ENCODE measurements around the gene KRT85. TPM values are rescaled to one million over a fixed set of nuclear protein-coding genes. Genes with fewer than 3 reads are reported as not detected.
"Not testable (repeated sequence)": the region's sequence is repeated elsewhere in the genome, so short reads cannot be mapped to it uniquely, and the experiment has no call there.

KRT85 gene
- total and polyA plus RNA-seq, 2 donors (not counting 3 experiments of a cell fraction or from before 2014, with no cell fraction given) = not detected

GRCh38 chr12:52346593-52346992 lies 20.7 kb downstream of the KRT85 start:
- Histone ChIP-seq H3K36me3 (ENCODE audit: control insufficient read depth in 2 of 2, extremely low read depth in 1 of 2, insufficient read depth in 2 of 2, low read length in 2 of 2) (no peaks in the 10 kb centered on the region), H3K79me2 (ENCODE audit: control insufficient read depth, insufficient read depth, low read length) (no peaks in the 10 kb centered on the region), H3K9ac (replicated peaks; ENCODE audit: extremely low read depth, insufficient read depth, low read length) (no peak overlapping the region), H3K9me1 (replicated peaks; ENCODE audit: control insufficient read depth, extremely low read depth, insufficient read depth, low read length) (no peaks in the 10 kb centered on the region), H2AFZ (ENCODE audit: low read depth, low read length) (no peak overlapping the region), H3K4me1 (ENCODE audit: control insufficient read depth, extremely low read depth, insufficient read depth, low read length) (no peaks in the 10 kb centered on the region), H4K20me1 (replicated peaks; ENCODE audit: control insufficient read depth, extremely low read depth, insufficient read depth, low read length) (no peaks in the 10 kb centered on the region), H3K4me2 (ENCODE audit: insufficient read depth, low read length) (no peak overlapping the region), H3K27me3 (ENCODE audit: control insufficient read depth in 2 of 2, insufficient read depth in 2 of 2, low read length in 2 of 2) (peaks cover 7 to 11% of the 10 kb centered on the region in 2 experiments), H3K9me3 (replicated peaks; ENCODE audit: control insufficient read depth, insufficient read depth, low read length) (no peaks in the 10 kb centered on the region), H3K27ac (ENCODE audit: insufficient read depth, low read depth, low read length) (no peak overlapping the region), H3K4me3 (replicated peaks in 1 of 3; ENCODE audit: insufficient read depth in 1 of 3, low read depth in 1 of 3, low read length in 3 of 3) (no peak overlapping the region)
- ChIA-PET CTCF (interaction anchor here (0.5 kb wide), 1 partner anchor 459 kb away, joined by 3 read pairs; no protein-coding TSS in a partner anchor), POLR2A (no interaction called here)
- intact Hi-C loops (cut with micrococcal nuclease) (no loop called here), dilution Hi-C loops (cut with MboI; ENCODE audit: extremely low pct_ligation_motif_present, low sequenced_read_pairs) (no loop called here)
- no TSS peak for BruUV-seq (replicated peaks)
- TF ChIP-seq EZH2 (IDR thresholded peaks at IDR 0.05; ENCODE audit: borderline replicate concordance, low read depth, low read length, severe bottlenecking) (no peak), GATA2 (IDR thresholded peaks at IDR 0.05; ENCODE audit: insufficient read depth, insufficient read length, low read depth, low read length) (no peak), JUN (IDR thresholded peaks at IDR 0.05; ENCODE audit: borderline replicate concordance, insufficient read depth, insufficient read length, low read depth) (no peak), POLR2A (IDR thresholded peaks at IDR 0.05; ENCODE audit: low read depth, low read length) (no peak), MYC (IDR thresholded peaks at IDR 0.05; ENCODE audit: low read depth, low read length) (no peak), FOS (IDR thresholded peaks at IDR 0.05; ENCODE audit: borderline replicate concordance, insufficient read depth, low read length) (no peak), POLR2AphosphoS5 (IDR thresholded peaks at IDR 0.05; ENCODE audit: insufficient read depth, low read depth, low read length) (no peak)
- TF ChIP-seq, protein P1, sequence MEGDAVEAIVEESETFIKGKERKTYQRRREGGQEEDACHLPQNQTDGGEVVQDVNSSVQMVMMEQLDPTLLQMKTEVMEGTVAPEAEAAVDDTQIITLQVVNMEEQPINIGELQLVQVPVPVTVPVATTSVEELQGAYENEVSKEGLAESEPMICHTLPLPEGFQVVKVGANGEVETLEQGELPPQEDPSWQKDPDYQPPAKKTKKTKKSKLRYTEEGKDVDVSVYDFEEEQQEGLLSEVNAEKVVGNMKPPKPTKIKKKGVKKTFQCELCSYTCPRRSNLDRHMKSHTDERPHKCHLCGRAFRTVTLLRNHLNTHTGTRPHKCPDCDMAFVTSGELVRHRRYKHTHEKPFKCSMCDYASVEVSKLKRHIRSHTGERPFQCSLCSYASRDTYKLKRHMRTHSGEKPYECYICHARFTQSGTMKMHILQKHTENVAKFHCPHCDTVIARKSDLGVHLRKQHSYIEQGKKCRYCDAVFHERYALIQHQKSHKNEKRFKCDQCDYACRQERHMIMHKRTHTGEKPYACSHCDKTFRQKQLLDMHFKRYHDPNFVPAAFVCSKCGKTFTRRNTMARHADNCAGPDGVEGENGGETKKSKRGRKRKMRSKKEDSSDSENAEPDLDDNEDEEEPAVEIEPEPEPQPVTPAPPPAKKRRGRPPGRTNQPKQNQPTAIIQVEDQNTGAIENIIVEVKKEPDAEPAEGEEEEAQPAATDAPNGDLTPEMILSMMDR (IDR thresholded peaks at IDR 0.05; ENCODE audit: extremely low read depth in 1 of 2, insufficient read depth in 1 of 2, low read depth in 1 of 2, low read length in 2 of 2) = no peak
- TF ChIP-seq, protein P2, sequence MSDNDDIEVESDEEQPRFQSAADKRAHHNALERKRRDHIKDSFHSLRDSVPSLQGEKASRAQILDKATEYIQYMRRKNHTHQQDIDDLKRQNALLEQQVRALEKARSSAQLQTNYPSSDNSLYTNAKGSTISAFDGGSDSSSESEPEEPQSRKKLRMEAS (IDR thresholded peaks at IDR 0.05; ENCODE audit: insufficient read depth, insufficient read length) = no peak
- no peak for DNase-seq (ENCODE audit: low read depth, low spot score)
- no peak for FAIRE-seq

DNA sequence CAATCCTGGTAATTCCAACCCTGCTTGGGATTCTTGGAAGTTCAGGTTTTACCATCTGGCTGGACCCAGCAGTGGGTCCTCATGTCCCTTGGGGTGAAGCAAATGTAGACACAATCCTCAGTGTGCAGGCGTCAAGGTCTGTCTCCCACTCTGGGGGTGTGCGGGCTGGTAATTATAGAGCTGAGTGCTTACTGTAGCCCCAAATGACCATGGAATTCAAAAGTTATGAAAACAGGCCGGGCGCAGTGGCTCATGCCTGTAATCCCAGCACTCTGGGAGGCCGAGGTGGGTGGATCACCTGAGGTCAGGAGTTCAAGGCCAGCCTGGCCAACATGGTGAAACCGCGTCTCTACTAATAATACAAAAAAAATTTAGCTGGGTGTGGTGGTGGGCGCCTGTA lies 22.2 kb downstream of the KRT85 start:
- H3K4me1 ChIP-seq (ENCODE audit: control insufficient read depth, extremely low read depth, insufficient read depth, low read length); H3K79me2 ChIP-seq (ENCODE audit: control insufficient read depth, insufficient read depth, low read length); dilution Hi-C loops (cut with MboI; ENCODE audit: extremely low pct_ligation_motif_present, low sequenced_read_pairs); H2AFZ ChIP-seq (ENCODE audit: low read depth, low read length); H3K4me2 ChIP-seq (ENCODE audit: insufficient read depth, low read length); H3K9me3 ChIP-seq (replicated peaks; ENCODE audit: control insufficient read depth, insufficient read depth, low read length); H3K9ac ChIP-seq (replicated peaks; ENCODE audit: extremely low read depth, insufficient read depth, low read length); H4K20me1 ChIP-seq (replicated peaks; ENCODE audit: control insufficient read depth, extremely low read depth, insufficient read depth, low read length); H3K27ac ChIP-seq (ENCODE audit: insufficient read depth, low read depth, low read length); H3K36me3 ChIP-seq (ENCODE audit: control insufficient read depth in 2 of 2, extremely low read depth in 1 of 2, insufficient read depth in 2 of 2, low read length in 2 of 2); H3K4me3 ChIP-seq (replicated peaks in 1 of 3; ENCODE audit: insufficient read depth in 1 of 3, low read depth in 1 of 3, low read length in 3 of 3); DNase-seq (ENCODE audit: low read depth, low spot score); H3K9me1 ChIP-seq (replicated peaks; ENCODE audit: control insufficient read depth, extremely low read depth, insufficient read depth, low read length); BruUV-seq (replicated peaks); POLR2A ChIA-PET; intact Hi-C loops (cut with micrococcal nuclease); FAIRE-seq: not testable (repeated sequence)
- CTCF ChIA-PET = interaction anchor here (1.0 to 1.2 kb wide), 2 partner anchors 10 to 17 kb away, joined by 3 to 4 read pairs; no protein-coding TSS in a partner anchor
- peaks cover 7 to 13% of the 10 kb centered on the region in 2 experiments for H3K27me3 ChIP-seq (ENCODE audit: control insufficient read depth in 2 of 2, insufficient read depth in 2 of 2, low read length in 2 of 2)

Measured in endothelial cell of umbilical vein (primary cell).